Effector memory CD4-positive, alpha-beta T cell (primary cell): ENCODE results near the gene SPACA4.

Experiments
- DNase-seq, 3 donors: peaks; one replicate each; pipeline ENCODE4 v3.0.0-alpha.2; 2020
- H3K27ac ChIP-seq: 2 replicates; pipeline ENCODE4 v1.7.0; 2013; ENCODE audit warnings: mild to moderate bottlenecking, low read length, moderate library complexity; ENCODE audit not compliant: insufficient read depth, poor library complexity, severe bottlenecking
- H3K27me3 ChIP-seq: replicated peaks from 2 replicates; pipeline ENCODE4 v1.7.0; 2013; ENCODE audit warnings: mild to moderate bottlenecking, low read length; ENCODE audit not compliant: insufficient read depth, control insufficient read depth, poor library complexity, severe bottlenecking
- H3K36me3 ChIP-seq: 2 replicates; pipeline ENCODE4 v1.7.0; 2013; ENCODE audit warnings: mild to moderate bottlenecking, low read length, moderate library complexity; ENCODE audit not compliant: control insufficient read depth, insufficient read depth
- H3K4me1 ChIP-seq: 2 replicates; pipeline ENCODE4 v1.7.0; 2013; ENCODE audit warnings: low read length, mild to moderate bottlenecking; ENCODE audit not compliant: control insufficient read depth, insufficient read depth, poor library complexity, severe bottlenecking
- H3K4me3 ChIP-seq: 2 replicates; pipeline ENCODE4 v1.7.0; 2013; ENCODE audit warnings: low read length, low read depth, mild to moderate bottlenecking; ENCODE audit not compliant: insufficient read depth, poor library complexity, severe bottlenecking
- H3K9me3 ChIP-seq: 2 replicates; pipeline ENCODE4 v1.7.0; 2013; ENCODE audit warnings: mild to moderate bottlenecking, low read length, moderate library complexity; ENCODE audit not compliant: control insufficient read depth

The SPACA4 gene

GRCh38 chr19:48609571-48610108, 3.1 kb downstream of the SPACA4 start:
- Histone ChIP-seq H3K4me3 (no peak overlapping the region), H3K27ac (no peak overlapping the region), H3K36me3 (peaks cover under 1% of the 10 kb centered on the region), H3K27me3 (no peaks in the 10 kb centered on the region), H3K4me1 (peaks cover 5% of the 10 kb centered on the region), H3K9me3 (no peaks in the 10 kb centered on the region)
- DNase-seq = no peak

- Histone ChIP-seq H3K4me1 (peaks cover 13% of the 10 kb centered on the region), H3K27ac (no peak overlapping the region), H3K9me3 (no peaks in the 10 kb centered on the region), H3K27me3 (no peaks in the 10 kb centered on the region), H3K4me3 (no peak overlapping the region), H3K36me3 (peaks cover 23% of the 10 kb centered on the region)
- no peak for DNase-seq
Measured at GRCh38 chr19:48611872-48612271, 5.3 kb downstream of the SPACA4 start.

GRCh38 chr19:48613024-48613851, 6.7 kb downstream of the SPACA4 start:
- no peaks in the 10 kb centered on the region for H3K27me3 ChIP-seq
- no peaks in the 10 kb centered on the region for H3K9me3 ChIP-seq
- H3K36me3 ChIP-seq = peaks cover 32% of the 10 kb centered on the region
- H3K4me3 ChIP-seq = no peak overlapping the region
- DNase-seq = no peak
- peaks cover 26% of the 10 kb centered on the region for H3K4me1 ChIP-seq
- no peak overlapping the region for H3K27ac ChIP-seq

GRCh38 chr19:48613852-48614435, 7.4 kb downstream of the SPACA4 start:
- H3K27me3 ChIP-seq = no peaks in the 10 kb centered on the region
- H3K36me3 ChIP-seq = peaks cover 32% of the 10 kb centered on the region
- no peak overlapping the region for H3K4me3 ChIP-seq
- H3K9me3 ChIP-seq = no peaks in the 10 kb centered on the region
- DNase-seq = no peak
- H3K27ac ChIP-seq = no peak overlapping the region
- H3K4me1 ChIP-seq = peaks cover 28% of the 10 kb centered on the region

- H3K36me3 ChIP-seq = peaks cover 32% of the 10 kb centered on the region
- no peak for DNase-seq
- H3K4me1 ChIP-seq = peaks cover 29% of the 10 kb centered on the region
- no peaks in the 10 kb centered on the region for H3K27me3 ChIP-seq
- no peak within 1 kb of the TSS for H3K4me3 ChIP-seq
- no peak within 1 kb of the TSS for H3K27ac ChIP-seq
- no peaks in the 10 kb centered on the region for H3K9me3 ChIP-seq
Measured at GRCh38 chr19:48614436-48615230, 8.1 kb downstream of the SPACA4 start, which contains the start of gene FAM83E. Gene FAM83E, minus strand, starts transcription at chr19:48615076. Its CDS starts 1,704 bp downstream, at chr19:48613372.

GRCh38 chr19:48615231-48616040, 8.9 kb downstream of the SPACA4 start:
- no peak for DNase-seq
- Histone ChIP-seq H3K4me1 (peaks cover 32% of the 10 kb centered on the region), H3K4me3 (no peak overlapping the region)

GRCh38 chr19:48616041-48616436, 9.5 kb downstream of the SPACA4 start:
- no peak for DNase-seq
- Histone ChIP-seq H3K27me3 (no peaks in the 10 kb centered on the region), H3K9me3 (no peaks in the 10 kb centered on the region), H3K27ac (peak overlapping the region; percentile 88), H3K4me1 (peaks cover 32% of the 10 kb centered on the region), H3K36me3 (peaks cover 32% of the 10 kb centered on the region), H3K4me3 (no peak overlapping the region)

More at GRCh38 chr19:48615231-48616040, 8.9 kb downstream of the SPACA4 start:
- Histone ChIP-seq H3K36me3 (peaks cover 32% of the 10 kb centered on the region), H3K27me3 (no peaks in the 10 kb centered on the region), H3K27ac (no peak overlapping the region), H3K9me3 (no peaks in the 10 kb centered on the region)

- Histone ChIP-seq H3K27me3 (no peaks in the 10 kb centered on the region), H3K4me1 (peaks cover 32% of the 10 kb centered on the region), H3K4me3 (no peak overlapping the region), H3K9me3 (no peaks in the 10 kb centered on the region), H3K36me3 (peaks cover 32% of the 10 kb centered on the region), H3K27ac (peak overlapping the region; percentile 88)
- no peak for DNase-seq
Measured at GRCh38 chr19:48616491-48617056, 10.0 kb downstream of the SPACA4 start.
